HG02885 (cell line): ENCODE measurements around the gene FANCC.

Experiments used
- ATAC-seq: cut with Tn5 transposase; IDR thresholded peaks from one replicate; pipeline ENCODE4 v1.9.1; 2021; ENCODE audit warnings: mild to moderate bottlenecking; ENCODE audit not compliant: unreplicated experiment, poor library complexity

FANCC gene

GRCh38 chr9:95105519-95106287 is 211.8 kb downstream of the FANCC start:
- no peak for ATAC-seq

- no peak for ATAC-seq
Observed at GRCh38 chr9:95104980-95105379, 212.5 kb downstream of the FANCC start.

GRCh38 chr9:95104581-95104960 is 212.9 kb downstream of the FANCC start:
- ATAC-seq, result no peak

- no peak for ATAC-seq
Observed at GRCh38 chr9:95103871-95104580, 213.5 kb downstream of the FANCC start.

GRCh38 chr9:95103281-95103771 is 214.2 kb downstream of the FANCC start:
- no peak for ATAC-seq

- no peak for ATAC-seq
Observed at GRCh38 chr9:95102572-95102971, 214.9 kb downstream of the FANCC start.

- ATAC-seq, result no peak
Observed at GRCh38 chr9:95102001-95102433, 215.5 kb downstream of the FANCC start.

- no peak for ATAC-seq
Observed at GRCh38 chr9:95101326-95101725, 216.2 kb downstream of the FANCC start.

GRCh38 chr9:95100071-95100627 is 217.4 kb downstream of the FANCC start:
- no peak for ATAC-seq

- ATAC-seq, result no peak
Observed at GRCh38 chr9:95099321-95100070, 218.0 kb downstream of the FANCC start.

- ATAC-seq, result no peak
Observed at GRCh38 chr9:95098391-95098921, 219.1 kb downstream of the FANCC start.

- ATAC-seq, result no peak
Observed at GRCh38 chr9:95097279-95097678, 220.2 kb downstream of the FANCC start.

- no peak for ATAC-seq
Observed at GRCh38 chr9:95096807-95097206, 220.7 kb downstream of the FANCC start.

- ATAC-seq, result no peak
Observed at GRCh38 chr9:95096381-95096780, 221.1 kb downstream of the FANCC start.

- no peak for ATAC-seq
Observed at GRCh38 chr9:95095641-95096355, 221.7 kb downstream of the FANCC start.

- ATAC-seq, result no peak
Observed at GRCh38 chr9:95094002-95094401, 223.5 kb downstream of the FANCC start.

- no peak for ATAC-seq
Observed at GRCh38 chr9:95093586-95093985, 223.9 kb downstream of the FANCC start.

GRCh38 chr9:95092262-95093072 is 225.0 kb downstream of the FANCC start:
- ATAC-seq, result no peak
